NCI-H2227 treated with DMSO at 0.1 percent for 48 hours (cell line): Measurements from ENCODE around the gene ADCY7.
"Not testable (repeated sequence)": the region's sequence is repeated elsewhere in the genome, so short reads cannot be mapped to it uniquely, and the experiment has no call there.

Experiments
- DNase-seq: peaks from one replicate; lab custom pipeline; 2025; lab: John Stamatoyannopoulos, UW

Gene ADCY7

GRCh38 chr16:50266337-50267091 lies at the start of gene ADCY7:
TSS of gene ADCY7 (plus strand) at chr16:50266551. CDS start at chr16:50288180, 21,629 bp downstream.
- peak; percentile 27 for DNase-seq

DNA sequence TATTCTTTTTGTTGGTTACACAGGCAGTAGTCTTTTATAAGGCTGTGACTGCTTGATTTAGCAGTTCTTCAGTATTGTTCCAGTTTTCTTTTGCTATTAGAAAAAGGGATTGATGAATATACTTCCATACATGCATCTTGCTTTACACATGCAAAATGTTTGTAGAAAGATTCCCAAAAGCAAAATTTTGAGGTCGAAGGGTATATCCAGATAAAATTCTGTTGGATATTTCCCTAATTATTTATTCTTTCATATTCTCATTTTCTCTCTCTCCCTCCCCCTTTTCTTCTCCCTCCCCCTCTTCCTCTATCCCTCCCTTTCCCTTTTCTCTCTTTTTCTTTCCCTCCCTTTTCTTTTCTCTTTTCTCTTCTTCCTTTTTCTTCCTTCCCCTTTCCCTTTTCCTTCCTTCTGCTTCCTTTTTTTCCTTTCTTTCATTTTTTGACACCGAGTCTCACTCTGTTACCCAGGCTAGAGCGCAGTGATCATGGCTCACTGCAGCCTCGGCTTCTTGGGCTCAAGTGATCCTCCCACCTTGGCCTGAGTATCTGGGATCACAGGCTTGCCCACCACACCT lies 46.9 kb upstream of the ADCY7 start:
- no peak for DNase-seq

DNA sequence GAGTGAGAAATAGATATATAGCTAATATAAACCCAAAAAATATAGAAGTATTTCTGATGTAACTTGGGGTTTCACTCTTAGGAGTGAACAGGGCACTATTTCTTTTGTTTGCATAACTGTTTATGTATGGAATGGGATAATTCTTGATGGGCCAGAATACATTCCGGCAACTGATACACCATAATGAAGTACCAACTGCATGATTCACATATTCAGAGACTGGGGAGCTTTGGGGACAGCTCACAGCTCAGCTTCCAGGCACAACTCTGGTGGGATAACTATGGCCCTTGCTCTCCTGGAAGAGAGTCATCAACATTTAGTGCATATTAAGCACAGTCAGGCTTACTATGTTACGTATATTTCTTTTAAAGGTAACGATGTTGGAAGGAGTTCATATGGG lies 42.1 kb upstream of the ADCY7 start:
- DNase-seq: no peak

GRCh38 chr16:50227120-50227519 lies 39.2 kb upstream of the ADCY7 start:
- DNase-seq: no peak

DNA sequence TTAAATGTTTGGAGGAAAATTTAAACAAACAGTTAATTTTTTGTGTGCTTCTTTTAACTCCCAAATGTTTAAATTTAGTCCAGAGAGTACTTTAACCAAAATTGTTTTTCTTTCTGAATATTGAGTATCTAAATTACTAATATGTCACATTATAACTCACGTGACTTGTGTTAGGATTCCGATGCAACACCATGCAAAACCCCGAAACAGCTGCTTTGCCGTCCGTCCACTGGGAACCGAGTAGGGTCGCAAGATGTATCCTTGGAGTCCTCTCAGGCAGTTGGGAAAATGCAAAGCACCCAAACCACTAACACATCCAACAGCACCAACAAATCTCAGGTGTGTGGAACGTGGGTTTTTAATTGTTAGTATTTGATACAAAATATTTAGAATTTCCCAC lies 38.7 kb upstream of the ADCY7 start:
- no peak for DNase-seq

DNA sequence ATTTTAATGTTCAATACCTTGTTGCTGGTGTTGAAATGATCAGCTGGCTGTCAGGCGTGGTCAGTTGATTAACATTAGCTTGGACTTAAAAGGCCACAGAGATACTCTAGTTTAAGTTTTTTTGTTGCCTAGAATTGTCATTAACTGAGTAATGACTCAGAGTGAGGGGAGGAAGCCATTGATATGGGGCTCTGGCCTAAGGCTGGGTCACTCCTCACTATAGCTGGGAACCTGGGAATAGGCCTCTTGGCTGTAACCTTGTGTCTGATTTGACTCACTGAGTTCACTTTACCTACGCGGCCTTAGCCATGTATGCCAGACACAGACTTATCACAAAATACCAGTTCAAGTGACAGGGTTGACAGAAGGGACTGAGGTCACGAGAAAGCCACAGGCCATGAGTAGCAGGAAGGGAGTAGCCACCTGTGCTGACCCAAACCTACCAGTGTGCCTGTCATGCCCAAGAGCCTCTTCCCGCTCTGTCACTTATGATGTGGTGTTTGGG lies 37.9 kb upstream of the ADCY7 start:
- DNase-seq: no peak

DNA sequence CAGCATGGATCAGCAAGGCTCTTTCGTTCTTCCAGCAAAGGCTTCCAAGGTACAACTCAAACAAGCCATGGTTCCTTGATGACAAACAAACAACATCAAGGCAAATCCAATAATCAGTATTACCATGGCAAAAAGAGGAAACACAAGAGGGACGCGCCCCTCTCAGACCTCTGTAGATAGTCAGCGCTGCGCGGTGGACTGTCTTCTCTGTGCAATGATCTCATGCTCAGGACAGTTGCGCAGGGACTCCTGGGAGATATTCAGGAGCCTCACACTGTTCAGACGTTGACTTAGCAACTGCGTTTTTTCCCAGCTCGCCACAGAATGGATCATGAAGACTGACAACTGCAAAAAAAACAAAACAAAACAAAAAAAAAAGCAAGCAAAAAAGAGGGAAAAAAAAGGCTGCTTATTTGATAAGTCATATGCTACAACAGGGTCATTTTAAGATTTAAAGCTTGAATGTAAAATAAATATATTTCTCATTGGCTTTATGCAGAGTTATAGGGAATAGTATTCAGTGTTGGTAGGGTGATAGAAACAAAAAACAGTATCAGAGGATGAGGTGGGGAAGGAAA lies 37.1 kb upstream of the ADCY7 start:
- DNase-seq: no peak

GRCh38 chr16:50234771-50235556 lies 31.4 kb upstream of the ADCY7 start:
- no peak for DNase-seq

- DNase-seq: no peak
Observed at GRCh38 chr16:50235581-50235980, 30.8 kb upstream of the ADCY7 start.

GRCh38 chr16:50238314-50238713 lies 28.0 kb upstream of the ADCY7 start:
- no peak for DNase-seq

GRCh38 chr16:50238868-50239301 lies 27.5 kb upstream of the ADCY7 start:
- no peak for DNase-seq

DNA sequence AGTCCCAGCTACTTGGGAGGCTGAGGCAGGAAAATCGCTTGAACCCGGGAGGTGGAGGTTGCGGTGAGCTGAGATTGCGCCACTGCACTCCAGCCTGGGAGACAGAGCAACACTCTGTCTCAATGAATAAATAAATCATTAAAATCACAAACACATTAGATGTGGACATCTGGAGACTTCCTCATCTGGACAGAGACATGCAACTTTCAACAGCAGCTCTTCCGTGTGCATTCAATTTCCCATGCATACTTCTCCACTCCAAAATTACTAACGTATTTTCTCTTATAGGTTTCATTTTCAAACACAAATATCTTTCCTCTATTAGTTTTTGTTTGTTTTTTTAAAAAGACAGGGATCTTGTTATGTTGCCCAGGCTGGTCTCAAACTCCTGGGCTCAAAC lies 23.3 kb upstream of the ADCY7 start:
- not testable (repeated sequence) for DNase-seq

GRCh38 chr16:50244140-50244503 lies 22.2 kb upstream of the ADCY7 start:
- no peak for DNase-seq

- DNase-seq: no peak
Observed at GRCh38 chr16:50244504-50245416, 21.6 kb upstream of the ADCY7 start.

- no peak for DNase-seq
Observed at GRCh38 chr16:50245417-50246298, 20.7 kb upstream of the ADCY7 start.

- DNase-seq: no peak
Observed at GRCh38 chr16:50246299-50247122, 19.8 kb upstream of the ADCY7 start.

- DNase-seq: no peak
Observed at GRCh38 chr16:50247123-50247905, 19.0 kb upstream of the ADCY7 start.

- no peak for DNase-seq
Observed at GRCh38 chr16:50247906-50248608, 18.3 kb upstream of the ADCY7 start.
